Activated naive CD4-positive, alpha-beta T cell treated with anti-CD3 and anti-CD28 coated beads, Interleukin-2, amount 50 U/mL, for 24 hours (primary cell): ENCODE results near the gene GGTLC3.
"Not testable (repeated sequence)": the region's sequence is repeated elsewhere in the genome, so short reads cannot be mapped to it uniquely, and the experiment has no call there.

Experiments
- H3K27ac Mint-ChIP-seq: one replicate; pipeline ENCODE4 v1.8.0; 2021; ENCODE audit warnings: mild to moderate bottlenecking, mixed read lengths
- H3K27me3 Mint-ChIP-seq: one replicate; pipeline ENCODE4 v1.8.0; 2021; ENCODE audit warnings: mixed read lengths
- H3K36me3 Mint-ChIP-seq: one replicate; pipeline ENCODE4 v1.8.0; 2021; ENCODE audit warnings: mixed read lengths
- H3K4me1 Mint-ChIP-seq: one replicate; pipeline ENCODE4 v1.8.0; 2021; ENCODE audit warnings: mixed read lengths
- H3K4me3 Mint-ChIP-seq: one replicate; pipeline ENCODE4 v1.8.0; 2021; ENCODE audit warnings: mild to moderate bottlenecking, mixed read lengths
- H3K9me3 Mint-ChIP-seq: one replicate; pipeline ENCODE4 v1.8.0; 2021; ENCODE audit warnings: mixed read lengths

Gene GGTLC3

GRCh38 chr22:18528597-18529415 lies 10.8 kb upstream of the GGTLC3 start:
- not testable (repeated sequence) for H3K36me3 Mint-ChIP-seq, H3K9me3 Mint-ChIP-seq, H3K27me3 Mint-ChIP-seq, H3K4me1 Mint-ChIP-seq
- Mint-ChIP-seq H3K4me3 (peak overlapping the region; percentile 72), H3K27ac (peak overlapping the region; percentile 23)

DNA sequence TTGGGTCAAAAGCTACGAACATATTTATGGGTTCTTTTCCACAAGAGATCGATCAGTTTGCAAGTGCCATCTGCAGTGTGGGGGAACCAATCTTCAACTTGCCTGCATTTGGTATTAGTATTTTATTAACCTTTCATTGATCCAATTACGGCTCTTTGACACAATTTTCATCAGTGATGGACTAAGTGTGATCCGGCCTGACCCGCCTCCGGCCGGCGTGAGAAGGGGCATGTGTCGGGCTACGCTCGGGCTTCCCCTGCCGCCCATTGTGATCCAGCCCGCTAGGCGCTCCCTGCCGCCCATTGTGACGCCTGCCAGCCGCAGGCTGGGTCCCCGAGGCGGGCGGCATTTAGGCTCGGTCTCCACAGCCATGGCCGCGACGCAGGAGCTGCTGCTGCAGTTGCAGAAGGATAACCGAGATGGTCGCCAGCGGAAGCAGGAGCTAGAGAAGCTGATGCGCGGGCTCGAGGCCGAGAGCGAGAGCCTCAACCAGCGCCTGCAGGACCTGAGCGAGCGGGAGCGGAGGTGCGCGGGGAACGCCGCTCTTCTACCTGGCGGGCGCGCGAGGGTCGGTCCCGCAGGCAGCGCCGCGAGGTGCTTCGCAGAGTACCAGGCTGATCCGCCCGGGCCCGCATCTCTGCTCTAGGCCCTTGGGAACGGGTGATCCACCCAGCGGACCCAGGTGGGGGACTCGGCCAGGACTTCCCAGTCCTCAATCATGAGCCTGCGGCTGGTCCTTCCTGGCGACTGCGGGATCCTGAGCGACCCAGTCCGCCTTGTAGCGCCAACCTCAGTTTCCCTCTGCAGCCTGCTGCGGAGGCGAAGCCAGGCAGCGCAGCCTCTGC lies 10.0 kb upstream of the GGTLC3 start, which contains the start of gene TMEM191B:
TMEM191B (plus strand) TSS at position 51 of the 845 bp plus-strand sequence; CDS start at position 230, 179 bp downstream.
- not testable (repeated sequence) for H3K4me1 Mint-ChIP-seq, H3K9me3 Mint-ChIP-seq, H3K36me3 Mint-ChIP-seq, H3K27me3 Mint-ChIP-seq, H3K27ac Mint-ChIP-seq
- H3K4me3 Mint-ChIP-seq: peak within 1 kb of the TSS; percentile 72

- not testable (repeated sequence) for H3K36me3 Mint-ChIP-seq, H3K4me3 Mint-ChIP-seq, H3K27me3 Mint-ChIP-seq, H3K9me3 Mint-ChIP-seq, H3K27ac Mint-ChIP-seq, H3K4me1 Mint-ChIP-seq
Observed at GRCh38 chr22:18523328-18523727, 5.4 kb upstream of the GGTLC3 start.

DNA sequence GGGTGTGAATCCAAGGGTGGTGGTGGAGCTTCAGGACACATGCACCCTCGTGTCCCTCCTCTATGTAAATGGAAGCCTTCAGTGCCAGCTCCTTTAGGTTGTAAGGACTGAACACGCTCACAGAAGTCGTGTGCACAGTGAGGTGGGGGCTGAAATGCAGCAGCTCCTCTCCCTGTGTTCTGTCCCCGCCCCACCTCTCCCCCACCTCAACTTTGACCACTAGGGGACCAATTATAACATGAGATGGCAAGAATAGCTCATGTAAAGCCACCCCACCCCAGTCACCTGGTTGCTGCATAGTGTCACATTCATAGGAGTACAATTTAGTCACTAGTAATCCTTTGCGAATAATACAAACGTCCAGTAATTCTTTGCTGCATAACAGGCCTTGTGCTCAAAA lies 4.8 kb upstream of the GGTLC3 start:
- not testable (repeated sequence) for H3K36me3 Mint-ChIP-seq, H3K4me3 Mint-ChIP-seq, H3K27me3 Mint-ChIP-seq, H3K9me3 Mint-ChIP-seq, H3K4me1 Mint-ChIP-seq, H3K27ac Mint-ChIP-seq

- H3K36me3 Mint-ChIP-seq, H3K4me3 Mint-ChIP-seq, H3K4me1 Mint-ChIP-seq, H3K9me3 Mint-ChIP-seq, H3K27me3 Mint-ChIP-seq, H3K27ac Mint-ChIP-seq: not testable (repeated sequence)
Observed at GRCh38 chr22:18513454-18513853, 4.5 kb downstream of the GGTLC3 start.

- not testable (repeated sequence) for H3K27ac Mint-ChIP-seq, H3K9me3 Mint-ChIP-seq, H3K36me3 Mint-ChIP-seq, H3K27me3 Mint-ChIP-seq, H3K4me1 Mint-ChIP-seq, H3K4me3 Mint-ChIP-seq
Observed at GRCh38 chr22:18512378-18512777, 5.6 kb downstream of the GGTLC3 start.

DNA sequence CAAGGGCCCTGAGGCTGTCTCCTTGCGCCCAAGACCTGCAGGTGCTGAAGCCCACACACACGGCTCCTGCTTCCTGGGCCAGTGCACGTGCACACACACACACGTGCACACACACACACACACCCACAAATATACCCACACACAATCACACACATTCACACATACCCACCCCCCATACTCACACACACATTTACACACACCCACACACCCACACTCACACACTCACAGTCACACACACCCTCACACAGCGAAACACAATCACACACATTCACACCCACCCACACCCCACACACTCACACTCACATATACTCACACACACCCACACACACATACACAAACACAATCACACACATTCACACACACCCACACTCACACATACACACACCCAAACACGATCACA lies 6.6 kb downstream of the GGTLC3 start:
- H3K9me3 Mint-ChIP-seq, H3K27ac Mint-ChIP-seq, H3K4me1 Mint-ChIP-seq, H3K36me3 Mint-ChIP-seq, H3K4me3 Mint-ChIP-seq, H3K27me3 Mint-ChIP-seq: not testable (repeated sequence)

GRCh38 chr22:18496227-18496626 lies 21.7 kb downstream of the GGTLC3 start:
- not testable (repeated sequence) for H3K27ac Mint-ChIP-seq, H3K27me3 Mint-ChIP-seq, H3K4me3 Mint-ChIP-seq, H3K9me3 Mint-ChIP-seq, H3K36me3 Mint-ChIP-seq, H3K4me1 Mint-ChIP-seq
